Hematopoietic multipotent progenitor cell treated with erythropoietin and hydrocortisone succinate and interleukin-3 and kit ligand, for 6 days (in vitro differentiated cells): ENCODE data around the gene CEACAM3.
A peak's percentile ranks its signal among the peaks of the same experiment; 100 is the strongest.

Source experiments
- DNase-seq: peaks from one replicate; pipeline ENCODE4 v3.0.0-alpha.2; 2015

Gene CEACAM3

DNA sequence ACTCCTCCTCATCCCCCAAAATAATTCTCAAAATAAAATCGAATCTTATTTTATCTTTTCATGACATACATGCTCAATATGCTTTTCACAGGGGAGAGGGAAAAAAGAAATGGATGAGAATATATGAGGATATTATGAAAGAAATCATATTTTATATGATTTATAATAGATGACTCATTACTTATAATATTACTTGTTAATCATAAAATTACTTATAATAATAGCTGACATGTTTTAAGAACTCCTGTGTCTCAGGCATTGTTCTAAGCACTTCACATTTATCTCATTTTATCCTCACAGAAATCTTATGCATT is 3.0 kb upstream of the CEACAM3 start:
- no peak for DNase-seq

DNA sequence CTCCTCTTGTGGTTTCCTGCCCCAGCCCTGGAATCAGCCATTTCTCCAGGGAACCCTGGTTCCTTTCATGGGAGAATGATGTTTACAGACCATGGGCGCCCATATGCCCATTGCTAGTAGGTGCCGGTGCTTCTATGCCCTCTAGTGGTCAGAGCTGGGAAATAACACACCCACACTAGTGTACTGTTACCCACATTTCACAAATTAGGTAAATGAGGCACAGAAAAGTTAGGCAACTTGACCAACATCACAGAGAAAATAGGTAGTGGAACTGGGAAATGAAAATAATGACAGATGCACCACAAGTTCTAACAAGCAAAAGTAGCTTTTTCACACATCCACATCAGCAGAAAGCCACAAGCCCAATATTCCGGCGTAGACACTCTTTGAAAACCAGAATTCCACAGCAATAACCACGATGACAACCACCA is 1.3 kb upstream of the CEACAM3 start:
- peak; percentile 82 for DNase-seq

DNA sequence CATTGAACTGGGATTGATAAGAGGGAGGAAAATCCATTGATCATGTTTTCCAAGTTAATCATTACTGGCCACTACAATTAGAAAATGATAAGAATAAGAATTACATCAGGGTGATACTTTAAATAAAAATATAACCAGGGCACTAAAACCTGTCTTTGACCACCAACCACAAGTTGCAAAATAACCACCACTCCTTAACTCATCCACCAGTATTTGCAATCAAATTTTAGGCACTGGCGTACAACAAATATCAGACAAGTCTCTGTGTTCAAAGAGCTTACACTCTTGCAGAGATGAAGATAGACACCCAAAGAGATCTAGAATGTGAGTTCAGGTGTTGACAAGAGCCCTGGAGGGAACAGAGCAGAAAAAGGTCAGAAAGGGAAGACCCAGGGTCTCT is 514 bp downstream of the CEACAM3 start:
- peak; percentile 40 for DNase-seq

DNA sequence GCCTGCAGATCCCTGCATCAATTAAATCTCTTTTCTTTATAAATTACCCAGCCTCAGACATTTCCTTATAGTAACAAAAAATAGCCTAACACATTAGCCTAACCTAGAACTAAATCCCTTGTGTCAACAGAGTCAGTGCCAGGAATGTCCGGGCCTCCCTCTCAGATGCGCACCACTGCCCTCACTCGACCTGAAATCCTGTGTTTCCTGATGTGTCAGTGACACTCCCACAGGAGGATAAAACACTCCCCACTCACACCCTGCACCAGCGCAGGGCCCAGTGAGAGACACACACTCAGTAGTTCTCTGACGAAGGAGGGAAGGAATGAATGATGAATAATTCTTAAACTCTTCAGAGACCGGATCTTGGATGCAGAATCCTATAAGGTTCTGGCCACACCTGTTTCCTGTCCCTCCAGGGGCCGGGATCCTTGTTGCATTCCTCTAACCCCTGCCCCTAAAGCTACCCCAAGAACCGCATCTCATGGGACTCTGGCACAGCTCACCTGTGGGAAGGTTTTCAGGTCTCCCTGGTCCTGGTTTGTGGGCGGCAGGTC is 3.1 kb downstream of the CEACAM3 start:
- no peak for DNase-seq

DNA sequence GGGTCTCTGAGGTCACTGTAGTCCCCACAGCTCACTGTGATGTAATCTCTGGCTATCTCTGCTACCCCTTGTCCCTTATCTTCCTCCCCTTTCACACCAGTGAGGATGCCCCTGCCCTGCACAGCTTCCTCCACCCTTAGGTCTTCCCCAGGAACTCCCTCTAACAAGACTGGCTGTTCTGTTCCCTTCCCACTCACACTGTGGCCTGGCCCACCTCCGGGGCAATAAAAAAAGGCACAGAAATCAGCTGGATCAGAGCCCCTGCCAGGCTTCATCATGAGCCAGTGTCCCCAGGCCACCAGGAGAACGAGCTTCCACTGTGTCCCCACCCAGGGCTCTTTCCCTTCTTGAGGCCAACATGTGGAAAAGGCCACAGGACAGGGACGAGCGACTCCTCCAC is 4.6 kb downstream of the CEACAM3 start:
- no peak for DNase-seq

DNA sequence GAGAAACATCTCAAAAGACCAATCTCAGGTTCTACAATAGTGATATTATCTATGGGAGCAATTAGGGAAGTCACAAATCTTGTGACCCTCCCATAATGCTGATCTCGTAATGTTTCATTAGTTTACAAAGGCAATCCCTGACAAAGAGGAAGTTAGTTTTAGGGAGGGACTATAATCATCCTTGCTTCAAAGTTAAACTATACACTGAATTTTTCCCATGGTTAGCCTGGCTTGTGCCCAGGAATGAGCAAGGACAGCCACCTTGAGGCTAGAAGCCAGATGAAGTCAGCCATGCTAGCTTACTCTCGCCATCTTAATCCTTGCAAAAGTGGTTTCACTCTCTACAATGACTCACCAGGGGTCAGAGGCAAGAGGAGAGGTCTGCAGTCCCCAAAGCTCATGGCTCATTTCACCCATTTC is 5.4 kb downstream of the CEACAM3 start:
- peak; percentile 64 for DNase-seq

DNA sequence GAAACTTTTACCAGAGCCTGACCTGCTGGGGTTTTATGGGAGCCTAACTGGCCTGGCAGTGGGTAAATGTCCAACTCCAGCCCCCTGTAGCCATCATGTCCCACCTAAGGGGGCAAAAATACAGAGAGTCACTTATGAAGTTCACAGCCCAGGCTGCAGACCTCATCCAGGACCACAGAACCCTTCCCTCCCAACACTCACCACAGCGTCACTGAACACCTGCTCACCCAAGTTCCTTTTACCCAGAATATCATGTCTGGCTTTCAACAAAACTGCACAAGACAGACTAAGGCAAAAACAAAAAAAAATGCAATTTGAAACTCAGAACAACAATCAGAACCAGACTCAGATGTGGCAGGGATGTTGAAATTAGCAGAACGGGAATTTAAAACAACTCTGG is 6.4 kb downstream of the CEACAM3 start:
- DNase-seq, result no peak

DNA sequence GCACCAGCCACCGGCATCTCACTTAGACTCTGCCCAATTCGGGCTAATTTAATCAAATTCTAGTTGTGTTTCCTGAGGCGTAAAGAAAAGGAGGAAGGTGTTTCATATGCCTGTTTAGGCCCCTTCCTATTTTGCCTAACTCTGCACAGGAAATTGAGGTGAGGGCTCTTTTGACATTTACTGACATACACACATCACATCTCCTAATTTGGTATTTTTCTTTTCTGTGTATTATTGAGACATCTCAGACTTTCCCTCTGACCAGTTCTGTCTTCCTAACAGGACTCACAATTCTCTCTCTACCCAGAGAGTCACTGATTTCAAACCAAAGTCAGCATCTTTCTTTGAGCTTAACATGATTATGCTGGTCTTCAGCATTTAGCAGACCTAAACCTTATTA is 7.9 kb downstream of the CEACAM3 start:
- no peak for DNase-seq

DNA sequence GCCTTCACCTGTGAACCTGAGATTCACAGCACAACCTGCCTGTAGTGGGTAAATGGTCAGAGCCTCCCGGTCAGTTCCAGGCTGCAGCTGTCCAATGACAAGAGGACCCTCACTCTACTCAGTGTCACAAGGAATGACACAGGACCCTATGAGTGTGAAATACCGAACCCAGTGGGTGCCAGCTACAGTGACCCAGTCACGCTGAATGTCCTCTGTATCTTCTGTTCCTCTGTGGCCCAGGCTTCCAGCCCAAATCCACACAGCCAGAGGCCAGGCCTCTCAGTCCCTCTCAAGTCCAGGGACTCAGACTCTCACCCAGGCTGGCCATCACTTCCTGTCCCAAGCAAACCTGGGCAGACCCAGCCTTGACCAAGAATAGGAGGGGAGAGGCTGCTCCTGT is 10.8 kb downstream of the CEACAM3 start:
- no peak for DNase-seq

DNA sequence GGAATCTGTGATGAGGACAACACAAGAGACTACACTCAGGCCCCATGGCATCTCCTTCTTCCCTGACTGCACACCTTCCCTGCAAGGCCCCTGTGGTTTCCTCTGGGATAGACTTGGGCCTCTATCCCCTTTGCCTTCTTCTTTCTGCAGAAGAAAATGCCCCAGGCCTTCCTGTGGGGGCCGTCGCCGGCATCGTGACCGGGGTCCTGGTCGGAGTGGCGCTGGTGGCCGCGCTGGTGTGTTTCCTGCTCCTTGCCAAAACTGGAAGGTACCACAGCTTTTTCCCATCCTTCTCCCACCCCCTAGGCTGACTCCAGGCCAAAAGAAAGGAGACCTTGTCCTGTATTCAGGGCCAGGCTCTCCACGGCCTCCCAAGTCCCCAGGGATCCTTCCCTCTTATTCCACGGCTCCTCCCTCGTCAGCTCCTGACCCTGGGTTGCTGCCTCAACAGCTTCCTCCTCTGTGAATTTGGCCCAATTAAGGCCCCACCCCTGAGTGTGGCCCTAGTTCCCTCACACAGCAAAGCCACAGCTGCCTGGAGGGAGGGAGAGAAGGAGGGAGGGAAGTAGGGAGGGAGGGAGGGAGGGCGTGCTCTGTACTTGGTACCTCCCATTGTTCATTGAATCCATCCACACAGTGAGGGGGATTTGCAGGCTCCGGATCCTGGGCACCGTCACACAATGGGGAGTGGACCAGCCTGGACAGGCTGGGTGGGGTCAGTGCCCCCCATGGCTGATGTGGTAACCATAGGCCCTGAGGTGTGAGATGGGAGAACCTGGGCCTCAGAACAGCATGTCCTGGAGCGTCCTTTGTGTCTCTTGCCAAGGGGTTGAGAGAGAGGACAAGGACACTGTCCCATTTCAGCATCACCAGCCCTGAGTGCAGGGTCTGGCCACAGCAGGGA is 12.5 kb downstream of the CEACAM3 start:
- peak; percentile 53 for DNase-seq

DNA sequence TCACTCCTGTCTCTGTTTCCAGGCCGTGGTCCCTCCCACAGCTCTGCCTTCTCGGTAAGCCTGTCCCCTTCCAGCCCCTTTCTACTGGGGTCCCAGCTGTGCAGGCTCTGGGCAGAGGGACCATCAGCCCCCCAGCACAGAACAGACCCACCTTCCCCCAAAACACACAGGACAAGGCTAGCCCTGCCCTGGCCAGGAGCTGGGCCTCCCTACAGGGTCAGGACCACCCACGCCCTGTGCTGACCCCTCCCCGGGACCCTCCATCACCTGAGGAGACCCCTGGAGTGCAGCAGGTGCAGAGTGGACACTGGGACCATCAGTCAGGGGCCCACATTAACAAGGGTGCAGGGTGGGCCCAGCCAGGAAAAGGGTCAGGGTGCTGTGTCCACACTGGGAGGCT is 13.9 kb downstream of the CEACAM3 start:
- no peak for DNase-seq

DNA sequence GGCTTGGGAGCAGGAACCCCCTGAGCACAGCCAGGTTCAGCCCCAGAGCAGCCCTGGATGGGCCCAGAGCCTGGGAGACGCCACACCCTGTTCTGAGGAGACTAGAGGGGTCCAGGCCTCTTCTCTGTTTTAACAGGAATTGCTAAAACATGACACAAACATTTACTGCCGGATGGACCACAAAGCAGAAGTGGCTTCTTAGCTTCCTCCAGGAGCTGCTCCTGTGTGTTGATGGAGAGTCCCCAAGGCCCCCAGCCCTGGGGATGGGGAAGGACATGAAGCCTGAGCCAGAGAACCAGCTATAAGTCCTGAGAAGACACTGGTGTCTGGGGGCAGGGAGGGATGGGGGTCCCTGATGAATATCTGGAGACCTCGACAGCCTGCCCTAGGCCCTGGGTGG is 14.6 kb downstream of the CEACAM3 start:
- peak; percentile 56 for DNase-seq

DNA sequence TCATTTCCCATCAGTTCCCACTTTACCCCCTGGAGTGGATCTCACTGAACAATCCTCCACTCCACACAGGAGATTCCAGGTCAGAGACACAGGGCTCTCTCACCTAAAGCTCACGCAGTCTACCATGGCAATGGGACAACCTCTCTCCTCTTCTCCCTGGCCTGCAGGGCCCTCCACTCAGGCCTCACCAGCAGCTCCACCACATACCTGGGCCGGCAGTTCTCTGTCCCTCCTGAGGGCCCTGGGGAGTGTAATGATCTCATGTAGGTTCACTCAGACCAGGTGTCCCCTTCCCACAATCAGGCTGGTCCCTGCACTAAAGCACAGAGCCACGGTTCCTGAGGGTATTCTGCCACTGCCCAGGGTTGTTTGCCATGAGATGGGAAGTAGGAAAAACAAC is 15.6 kb downstream of the CEACAM3 start:
- DNase-seq, result no peak

DNA sequence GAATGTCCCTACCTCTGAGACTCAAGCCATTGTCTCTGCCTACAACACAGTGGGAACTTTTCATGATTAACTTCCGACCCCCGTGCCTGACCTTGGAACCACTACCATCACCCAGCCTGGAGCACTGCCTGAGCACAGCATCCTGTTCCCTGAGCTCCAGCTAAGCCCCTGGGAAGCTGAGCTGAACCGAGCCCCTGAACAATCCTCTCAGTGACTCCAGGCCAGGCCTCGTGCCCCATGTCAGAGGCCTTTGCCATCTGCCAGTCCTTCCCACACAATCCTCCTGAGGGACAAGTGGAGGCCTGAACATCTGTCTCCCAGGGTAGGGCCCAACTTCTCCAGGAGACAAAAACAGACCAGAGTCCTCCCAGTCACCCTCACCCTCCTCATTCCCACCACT is 17.5 kb downstream of the CEACAM3 start:
- no peak for DNase-seq

DNA sequence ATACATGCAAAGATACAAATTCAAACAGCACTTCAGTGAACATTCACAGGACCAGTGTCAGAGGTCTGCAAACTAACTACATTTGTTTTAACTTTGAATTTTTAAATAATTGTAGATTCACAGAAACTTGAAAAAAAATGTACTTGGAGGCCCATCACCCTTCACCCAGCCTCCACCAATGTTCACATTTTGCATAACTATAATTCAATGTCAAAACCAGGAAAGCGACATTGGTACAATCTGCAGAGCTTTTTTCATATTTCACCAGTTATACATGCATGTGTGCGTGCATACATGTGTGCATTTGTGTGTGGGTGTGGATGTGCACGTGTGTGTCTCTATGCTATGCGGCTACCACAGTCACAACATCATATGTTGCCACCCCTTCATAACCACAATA is 18.9 kb downstream of the CEACAM3 start:
- DNase-seq, result no peak

DNA sequence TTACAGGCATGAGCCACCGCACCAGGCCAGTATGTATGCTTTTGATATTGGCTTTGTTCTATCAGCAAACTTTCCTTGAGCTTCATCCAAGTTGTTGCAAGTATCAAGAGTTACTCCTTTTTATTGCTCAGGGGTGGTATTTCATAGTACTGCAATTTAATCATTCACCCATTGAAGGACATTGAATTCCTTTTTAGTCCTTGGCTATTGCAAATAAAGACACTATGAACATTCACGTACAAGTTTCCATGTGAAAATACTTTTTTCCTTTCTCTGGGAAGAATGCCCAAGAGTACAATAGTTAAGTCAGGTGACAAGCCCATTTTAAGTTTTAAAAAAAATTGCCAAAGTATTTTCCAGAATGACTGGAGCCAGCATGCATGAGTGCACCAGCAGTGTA is 20.4 kb downstream of the CEACAM3 start:
- no peak for DNase-seq

DNA sequence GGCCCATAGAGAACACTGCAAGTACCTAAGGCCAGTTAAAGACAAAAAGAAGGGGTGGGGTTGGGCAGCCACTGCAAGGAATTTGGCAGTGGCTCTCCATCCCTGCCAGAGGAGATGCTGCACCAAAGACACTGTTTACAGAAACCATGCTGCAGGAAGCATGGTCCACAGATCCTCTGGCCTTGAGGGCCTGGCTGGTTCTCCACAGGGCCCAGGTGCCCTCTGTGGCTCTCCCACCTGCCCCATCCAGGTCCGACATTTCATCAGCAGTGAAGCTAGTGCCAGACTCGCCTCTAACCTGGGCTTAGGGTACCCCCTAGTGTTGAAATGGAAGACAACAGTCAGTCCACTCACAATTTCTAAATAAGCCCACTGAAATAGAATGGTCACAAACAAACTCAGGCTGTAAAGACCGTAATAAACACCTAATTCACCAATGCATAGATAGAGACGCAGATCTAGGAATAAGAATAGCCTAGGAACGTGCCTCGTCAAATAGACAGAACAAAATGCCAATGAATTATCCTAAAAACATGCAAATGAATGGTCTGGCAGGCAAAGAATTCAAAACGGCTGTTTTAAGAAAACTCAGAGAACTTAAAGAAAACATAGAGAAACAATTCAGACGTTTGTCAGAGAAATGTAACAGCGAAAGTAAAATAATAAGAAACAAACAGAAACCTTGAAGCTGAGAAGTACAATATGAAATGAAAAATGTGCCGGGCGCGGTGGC is 24.8 kb downstream of the CEACAM3 start:
- peak; percentile 76 for DNase-seq

DNA sequence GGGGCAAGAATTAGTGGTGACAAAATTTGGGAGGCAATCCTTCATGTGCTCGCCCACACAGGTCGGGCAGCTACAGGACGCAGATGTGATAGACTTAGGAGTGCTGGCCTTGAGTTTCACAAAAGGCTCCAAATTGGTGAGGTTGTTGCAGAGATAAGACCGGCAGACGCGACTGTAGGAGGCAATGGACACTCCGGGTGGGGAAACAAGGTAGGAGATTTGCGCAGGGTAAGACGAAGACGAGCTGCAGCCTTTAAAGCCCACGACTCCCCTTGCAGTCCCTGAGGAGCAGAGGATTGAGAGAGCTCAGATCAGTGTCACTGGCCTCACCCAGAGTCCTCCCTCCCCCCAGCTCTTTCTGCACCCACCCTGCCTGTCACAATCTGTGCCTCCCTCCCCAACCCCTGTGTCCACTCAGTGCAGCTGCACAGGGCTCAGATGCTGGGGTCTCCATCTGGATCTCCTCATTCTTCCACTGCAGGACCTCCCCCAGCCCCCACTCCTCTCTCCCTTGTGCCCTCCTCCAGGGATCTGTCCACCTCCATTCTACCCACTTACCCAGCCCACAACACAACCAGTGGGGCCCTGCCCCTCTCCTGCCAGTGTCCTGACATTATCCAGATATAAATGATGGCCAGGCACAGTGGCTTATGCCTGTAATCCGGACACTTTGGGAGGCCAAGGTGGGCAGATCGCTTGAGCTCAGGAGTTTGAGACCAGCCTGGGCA is 41.8 kb downstream of the CEACAM3 start:
- DNase-seq, result no peak

DNA sequence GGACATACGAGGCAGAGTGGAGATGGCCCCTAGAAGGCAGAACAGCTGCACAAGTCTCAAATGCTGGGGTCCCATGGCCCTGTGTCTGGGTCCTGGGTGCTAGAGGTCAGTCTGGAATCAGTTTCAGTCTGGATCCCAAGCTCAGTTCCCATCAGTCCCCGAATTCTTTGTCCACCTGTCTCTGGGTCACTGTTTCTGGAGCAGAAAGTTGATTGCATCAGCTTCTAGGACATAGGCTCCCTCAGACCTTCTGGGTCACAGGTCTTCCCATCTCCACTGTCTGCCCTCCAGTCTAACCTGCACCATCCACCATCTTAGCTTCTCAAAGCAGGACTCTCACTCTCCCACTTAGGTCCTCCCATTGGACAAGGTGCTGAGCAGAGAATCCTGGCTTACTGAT is 42.8 kb downstream of the CEACAM3 start:
- no peak for DNase-seq

DNA sequence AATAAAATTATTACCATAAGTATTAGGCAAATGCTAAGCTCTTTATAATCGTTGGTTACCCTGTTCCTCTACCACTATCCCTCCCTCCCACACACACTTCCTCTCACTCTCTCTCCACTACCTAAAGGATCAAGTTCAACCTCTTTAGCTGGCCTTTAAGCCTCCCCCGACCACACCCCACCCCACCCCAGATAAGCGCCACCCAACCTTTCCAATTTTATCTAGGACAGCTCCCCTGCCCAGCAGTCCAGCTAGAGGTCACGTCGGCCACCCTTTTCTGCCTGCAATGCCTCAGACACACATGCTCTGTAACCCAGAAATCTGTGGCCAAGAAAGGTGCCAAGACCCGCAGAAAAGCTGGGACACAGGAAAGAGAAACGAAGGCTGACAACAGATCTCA is 47.0 kb downstream of the CEACAM3 start:
- DNase-seq, result no peak

DNA sequence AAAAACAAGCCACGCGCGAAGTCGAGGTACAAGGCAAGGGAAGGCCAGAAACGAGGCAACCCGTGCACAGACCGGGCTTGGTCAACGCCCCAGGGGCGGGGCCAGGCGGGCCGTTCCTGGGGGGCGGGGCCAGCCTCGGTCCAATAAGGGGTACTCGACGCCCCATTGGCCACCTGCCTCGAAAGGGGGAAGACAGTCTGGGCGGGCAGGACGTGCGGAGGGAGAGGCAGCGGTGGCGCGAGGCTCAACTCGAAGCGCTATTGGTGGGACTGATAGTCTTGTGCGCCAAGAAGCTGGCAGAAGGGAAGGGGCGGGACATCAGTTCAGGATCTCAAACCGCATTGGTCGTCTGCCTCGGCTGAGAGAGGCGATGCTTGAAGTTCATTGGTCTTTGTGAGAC is 48.2 kb downstream of the CEACAM3 start, which contains the start of gene LYPD4:
LYPD4 (minus strand) TSS at position 83 of the 400 bp plus-strand sequence. CDS start 5,398 bp downstream, outside the sequence.
- no peak for DNase-seq

DNA sequence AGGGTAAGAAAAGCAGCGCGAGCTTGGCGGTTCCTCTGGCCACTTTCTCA is 48.4 kb downstream of the CEACAM3 start, which contains the start of gene DMRTC2:
DMRTC2 (plus strand) TSS at position 42 of the 50 bp plus-strand sequence. CDS start 2,387 bp downstream, outside the sequence.
- DNase-seq, result no peak

DNA sequence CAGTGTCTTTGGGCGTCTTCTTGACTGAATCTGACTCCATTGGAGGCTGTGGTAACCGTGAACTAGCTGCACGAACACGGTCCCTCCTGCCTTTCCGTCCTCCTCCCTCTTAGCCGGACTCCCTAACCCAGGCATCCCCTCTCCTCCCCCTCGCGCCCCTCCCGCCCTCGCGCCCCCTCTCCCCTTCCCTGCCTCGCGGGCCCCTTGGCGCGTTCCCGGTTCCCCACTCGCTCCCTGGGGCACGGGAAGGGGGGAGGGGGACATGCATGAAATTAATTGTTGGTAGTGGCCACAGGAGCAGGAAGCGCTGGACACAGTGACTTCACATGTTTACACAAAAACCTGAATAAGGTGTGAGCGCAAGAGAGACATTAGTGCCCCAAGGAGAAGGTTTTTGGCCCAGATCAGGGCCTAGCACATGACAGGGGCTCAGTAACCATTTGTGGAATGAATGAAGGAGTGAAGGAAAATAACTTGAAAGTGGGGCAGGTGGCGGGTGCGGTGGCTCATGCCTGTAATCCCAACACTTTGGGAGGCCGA is 48.7 kb downstream of the CEACAM3 start:
- DNase-seq, result no peak
